HG02943 (cell line): Measurements from ENCODE around the gene DNAJC19.

Experiments used
- ATAC-seq: cut with Tn5 transposase; IDR thresholded peaks from one replicate; pipeline ENCODE4 v1.9.1; 2021; ENCODE audit warnings: mild to moderate bottlenecking, low read depth, moderate library complexity; ENCODE audit not compliant: unreplicated experiment

The DNAJC19 gene

DNA sequence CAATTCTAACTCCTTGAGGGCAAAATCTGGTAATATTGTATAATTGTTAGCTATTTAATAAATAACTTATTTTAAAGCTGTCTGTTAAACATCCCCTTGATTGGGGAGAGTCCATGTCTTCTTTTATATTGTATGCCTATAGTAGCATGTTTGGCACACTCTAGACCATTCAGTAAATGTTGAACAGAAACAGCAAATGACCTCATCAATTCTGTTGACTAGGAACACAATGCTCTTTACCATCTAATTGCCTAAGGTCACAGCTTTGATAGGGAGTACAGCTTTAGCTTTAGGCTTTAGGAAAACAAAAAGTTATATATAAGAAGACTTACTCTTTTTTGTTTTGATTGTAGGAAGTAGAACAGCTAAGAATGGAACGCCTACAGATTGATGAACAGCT lies 27.0 kb downstream of the DNAJC19 start:
- ATAC-seq, result no peak

DNA sequence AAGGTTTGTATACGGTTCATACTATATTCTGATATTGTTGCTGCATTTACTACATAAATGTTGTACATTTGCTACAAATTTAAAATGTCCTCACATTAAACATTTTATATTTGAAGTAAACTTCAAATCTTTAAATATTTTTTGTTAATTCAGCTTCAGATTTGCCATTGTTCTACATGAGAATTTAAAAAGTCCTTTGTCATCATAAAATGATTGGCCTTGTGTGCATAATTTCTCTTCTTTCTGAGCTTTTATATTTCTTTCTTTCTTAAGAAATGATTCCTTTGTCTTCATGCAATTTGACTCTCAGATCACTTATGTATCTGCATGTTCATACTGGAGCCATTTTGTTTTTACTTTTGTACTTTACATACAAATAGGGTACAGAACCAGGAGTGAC lies 28.0 kb downstream of the DNAJC19 start:
- no peak for ATAC-seq

DNA sequence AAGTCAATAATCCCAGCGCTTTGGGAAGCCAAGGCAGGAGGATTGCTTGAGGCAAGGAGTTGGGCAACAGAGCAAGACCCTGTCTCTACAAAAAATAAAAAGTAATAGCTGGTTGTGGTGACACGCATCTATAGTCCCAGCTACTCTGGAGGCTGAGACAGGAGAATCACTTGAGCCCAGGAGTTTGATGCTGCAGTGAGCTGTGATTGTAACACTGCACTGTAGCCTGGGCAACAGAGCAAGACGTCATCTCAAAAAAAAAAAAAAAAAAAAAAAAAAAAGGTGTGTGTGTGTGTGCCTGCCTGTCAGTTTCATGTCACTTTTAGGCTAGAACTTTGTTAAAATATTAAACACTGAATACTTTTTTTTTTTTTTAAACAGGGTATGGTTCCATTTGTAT lies 28.4 kb downstream of the DNAJC19 start:
- ATAC-seq, result no peak

DNA sequence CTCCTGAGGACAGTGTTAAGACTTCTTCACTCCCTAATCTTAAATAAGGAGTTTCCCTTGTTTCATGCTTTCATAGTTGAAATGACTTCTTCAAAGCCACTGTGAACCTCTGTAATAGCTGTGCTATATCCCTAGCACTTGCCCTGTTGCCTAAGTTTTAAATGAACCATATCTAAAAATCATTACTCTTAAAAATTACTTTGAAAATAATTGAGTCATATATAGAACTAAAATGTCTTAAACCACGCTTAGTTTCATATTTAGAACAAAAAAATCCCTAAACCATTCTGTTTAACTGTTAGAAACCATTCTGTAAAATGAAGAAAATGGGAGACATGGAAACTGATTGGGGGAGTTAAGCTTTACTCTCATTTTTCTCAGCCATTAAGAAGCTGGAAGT lies 29.8 kb downstream of the DNAJC19 start:
- ATAC-seq, result no peak

DNA sequence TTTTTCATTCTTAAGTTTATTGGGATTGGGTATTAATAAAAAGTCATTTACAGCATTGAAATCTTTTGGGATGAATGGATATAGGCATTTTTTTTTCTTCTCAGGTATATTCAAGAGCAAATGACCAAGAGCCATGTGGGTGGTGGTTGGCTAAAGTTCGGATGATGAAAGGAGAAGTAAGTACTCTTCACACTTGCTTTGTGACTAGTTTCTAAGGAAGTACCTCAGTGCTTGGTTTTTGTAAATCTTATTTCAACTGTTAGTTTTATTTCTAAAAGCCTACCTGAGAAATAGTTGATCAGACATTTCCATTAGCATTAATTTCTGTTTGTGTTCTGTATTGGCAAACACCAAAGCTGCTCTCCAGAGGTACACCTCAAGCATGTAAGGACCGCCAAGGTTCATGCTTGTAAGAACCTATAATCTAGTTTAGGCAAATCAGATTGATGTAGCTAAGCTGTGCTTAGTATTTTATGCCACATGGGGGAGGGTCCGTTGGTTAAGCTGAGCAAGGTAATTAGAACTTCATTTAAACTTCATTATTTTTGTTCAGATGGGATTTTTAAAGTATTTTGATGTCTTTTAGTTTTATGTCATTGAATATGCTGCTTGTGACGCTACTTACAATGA lies 41.7 kb downstream of the DNAJC19 start:
- ATAC-seq, result no peak

DNA sequence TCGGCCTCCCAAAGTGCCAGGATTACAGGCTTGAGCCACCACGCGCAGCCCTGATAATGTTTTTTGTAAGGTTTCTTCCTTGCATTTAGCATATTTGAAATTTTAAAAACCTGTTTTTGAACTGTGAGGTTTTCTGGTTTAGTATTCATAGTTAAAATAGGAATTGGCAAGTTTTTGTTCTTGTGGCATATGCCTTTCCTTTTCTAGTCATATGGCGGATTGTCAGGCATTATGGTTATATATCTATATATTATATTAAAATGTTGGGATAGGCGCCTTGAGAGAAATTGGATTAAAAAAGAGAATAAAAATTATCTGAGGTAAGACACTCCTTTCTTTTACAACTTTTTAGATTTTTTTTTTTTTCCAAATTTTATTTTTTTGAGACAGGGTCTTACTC lies 48.7 kb downstream of the DNAJC19 start:
- no peak for ATAC-seq

DNA sequence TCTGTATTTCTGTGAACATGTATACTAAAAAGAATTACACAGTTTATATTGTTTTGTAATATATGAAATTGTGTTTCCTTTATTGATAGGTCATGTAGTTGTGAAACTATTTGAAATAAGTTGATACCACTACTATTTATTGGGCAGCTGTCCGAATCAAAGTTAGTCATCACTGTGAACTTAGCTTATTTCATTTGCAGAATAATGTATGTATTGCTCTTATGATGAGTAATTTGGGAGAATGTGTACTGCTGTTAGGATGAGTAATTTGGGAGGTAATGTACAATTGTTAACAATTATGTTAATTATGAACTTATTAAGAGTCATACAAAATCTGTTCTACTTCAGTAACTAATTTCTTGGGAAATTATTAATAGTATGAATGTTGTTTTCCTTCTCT lies 54.9 kb downstream of the DNAJC19 start:
- no peak for ATAC-seq
